ENCODE results near the gene DCDC2B. TPM values are rescaled to one million over a fixed set of nuclear protein-coding genes. Genes with fewer than 3 reads are reported as not detected.

Gene DCDC2B
- total and polyA plus RNA-seq, 2 of the 13 experiments (the other 11 are each of a cell fraction or from before 2014, with no cell fraction given) = not detected

DNA sequence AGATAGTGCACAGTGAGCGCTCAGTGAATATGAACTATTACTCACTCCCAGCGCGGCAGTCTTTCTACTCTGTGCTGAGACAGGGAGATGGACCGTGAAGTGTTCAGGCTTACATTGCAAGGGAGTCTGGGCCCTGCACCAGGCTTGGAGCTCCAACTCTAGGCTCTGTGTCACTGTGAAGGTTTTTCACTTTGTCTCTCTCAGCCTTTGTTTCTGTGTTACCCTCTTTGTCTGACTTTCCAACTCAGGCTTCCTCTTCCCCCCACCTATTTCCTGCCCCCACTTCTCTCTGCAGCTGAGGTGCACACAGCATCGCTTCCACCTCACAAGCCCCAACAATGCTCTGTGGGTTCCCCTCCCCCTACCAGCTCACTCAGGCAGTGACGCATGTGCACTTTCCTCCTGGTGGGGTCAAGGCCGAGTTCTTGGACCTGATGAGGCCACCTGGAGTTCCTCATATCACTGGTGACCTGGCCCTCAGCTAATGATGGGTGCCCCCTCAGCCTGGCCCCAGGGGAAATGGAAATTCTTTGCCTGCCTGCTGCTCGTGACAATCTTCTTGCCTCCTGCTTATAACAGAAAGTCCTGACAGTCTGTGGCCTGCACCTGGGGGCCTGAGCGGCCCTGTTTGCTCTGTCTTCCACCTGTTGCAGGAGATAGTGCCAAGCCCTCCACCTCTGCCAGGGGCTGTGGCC is 41.1 kb downstream of the DCDC2B start (continued):
- TF ChIP-seq, protein P1, sequence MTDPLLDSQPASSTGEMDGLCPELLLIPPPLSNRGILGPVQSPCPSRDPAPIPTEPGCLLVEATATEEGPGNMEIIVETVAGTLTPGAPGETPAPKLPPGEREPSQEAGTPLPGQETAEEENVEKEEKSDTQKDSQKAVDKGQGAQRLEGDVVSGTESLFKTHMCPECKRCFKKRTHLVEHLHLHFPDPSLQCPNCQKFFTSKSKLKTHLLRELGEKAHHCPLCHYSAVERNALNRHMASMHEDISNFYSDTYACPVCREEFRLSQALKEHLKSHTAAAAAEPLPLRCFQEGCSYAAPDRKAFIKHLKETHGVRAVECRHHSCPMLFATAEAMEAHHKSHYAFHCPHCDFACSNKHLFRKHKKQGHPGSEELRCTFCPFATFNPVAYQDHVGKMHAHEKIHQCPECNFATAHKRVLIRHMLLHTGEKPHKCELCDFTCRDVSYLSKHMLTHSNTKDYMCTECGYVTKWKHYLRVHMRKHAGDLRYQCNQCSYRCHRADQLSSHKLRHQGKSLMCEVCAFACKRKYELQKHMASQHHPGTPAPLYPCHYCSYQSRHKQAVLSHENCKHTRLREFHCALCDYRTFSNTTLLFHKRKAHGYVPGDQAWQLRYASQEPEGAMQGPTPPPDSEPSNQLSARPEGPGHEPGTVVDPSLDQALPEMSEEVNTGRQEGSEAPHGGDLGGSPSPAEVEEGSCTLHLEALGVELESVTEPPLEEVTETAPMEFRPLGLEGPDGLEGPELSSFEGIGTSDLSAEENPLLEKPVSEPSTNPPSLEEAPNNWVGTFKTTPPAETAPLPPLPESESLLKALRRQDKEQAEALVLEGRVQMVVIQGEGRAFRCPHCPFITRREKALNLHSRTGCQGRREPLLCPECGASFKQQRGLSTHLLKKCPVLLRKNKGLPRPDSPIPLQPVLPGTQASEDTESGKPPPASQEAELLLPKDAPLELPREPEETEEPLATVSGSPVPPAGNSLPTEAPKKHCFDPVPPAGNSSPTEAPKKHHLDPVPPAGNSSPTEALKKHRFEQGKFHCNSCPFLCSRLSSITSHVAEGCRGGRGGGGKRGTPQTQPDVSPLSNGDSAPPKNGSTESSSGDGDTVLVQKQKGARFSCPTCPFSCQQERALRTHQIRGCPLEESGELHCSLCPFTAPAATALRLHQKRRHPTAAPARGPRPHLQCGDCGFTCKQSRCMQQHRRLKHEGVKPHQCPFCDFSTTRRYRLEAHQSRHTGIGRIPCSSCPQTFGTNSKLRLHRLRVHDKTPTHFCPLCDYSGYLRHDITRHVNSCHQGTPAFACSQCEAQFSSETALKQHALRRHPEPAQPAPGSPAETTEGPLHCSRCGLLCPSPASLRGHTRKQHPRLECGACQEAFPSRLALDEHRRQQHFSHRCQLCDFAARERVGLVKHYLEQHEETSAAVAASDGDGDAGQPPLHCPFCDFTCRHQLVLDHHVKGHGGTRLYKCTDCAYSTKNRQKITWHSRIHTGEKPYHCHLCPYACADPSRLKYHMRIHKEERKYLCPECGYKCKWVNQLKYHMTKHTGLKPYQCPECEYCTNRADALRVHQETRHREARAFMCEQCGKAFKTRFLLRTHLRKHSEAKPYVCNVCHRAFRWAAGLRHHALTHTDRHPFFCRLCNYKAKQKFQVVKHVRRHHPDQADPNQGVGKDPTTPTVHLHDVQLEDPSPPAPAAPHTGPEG (CRISPR knock-in tag; IDR thresholded peaks at IDR 0.05) = no peak; the same call in 1 of the 2 replicates
- TF ChIP-seq KDM1A (CRISPR knock-in tag; IDR thresholded peaks at IDR 0.05) = no peak; the same call in 1 of the 2 replicates
- TF ChIP-seq ZNF333 (CRISPR knock-in tag; IDR thresholded peaks at IDR 0.05; ENCODE audit: borderline replicate concordance) = no peak
- TF ChIP-seq ARHGAP35 (CRISPR knock-in tag; IDR thresholded peaks at IDR 0.05; ENCODE audit: borderline replicate concordance) = peak; percentile 88; the same call in 1 of the 2 replicates
- TF ChIP-seq, protein P2, sequence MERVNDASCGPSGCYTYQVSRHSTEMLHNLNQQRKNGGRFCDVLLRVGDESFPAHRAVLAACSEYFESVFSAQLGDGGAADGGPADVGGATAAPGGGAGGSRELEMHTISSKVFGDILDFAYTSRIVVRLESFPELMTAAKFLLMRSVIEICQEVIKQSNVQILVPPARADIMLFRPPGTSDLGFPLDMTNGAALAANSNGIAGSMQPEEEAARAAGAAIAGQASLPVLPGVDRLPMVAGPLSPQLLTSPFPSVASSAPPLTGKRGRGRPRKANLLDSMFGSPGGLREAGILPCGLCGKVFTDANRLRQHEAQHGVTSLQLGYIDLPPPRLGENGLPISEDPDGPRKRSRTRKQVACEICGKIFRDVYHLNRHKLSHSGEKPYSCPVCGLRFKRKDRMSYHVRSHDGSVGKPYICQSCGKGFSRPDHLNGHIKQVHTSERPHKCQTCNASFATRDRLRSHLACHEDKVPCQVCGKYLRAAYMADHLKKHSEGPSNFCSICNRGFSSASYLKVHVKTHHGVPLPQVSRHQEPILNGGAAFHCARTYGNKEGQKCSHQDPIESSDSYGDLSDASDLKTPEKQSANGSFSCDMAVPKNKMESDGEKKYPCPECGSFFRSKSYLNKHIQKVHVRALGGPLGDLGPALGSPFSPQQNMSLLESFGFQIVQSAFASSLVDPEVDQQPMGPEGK (CRISPR knock-in tag; IDR thresholded peaks at IDR 0.05) = peak; percentile 90
- TF ChIP-seq ZNF766 (CRISPR knock-in tag; IDR thresholded peaks at IDR 0.05; ENCODE audit: borderline replicate concordance) = 0 out of 2 replicates have a peak, but pooled peaks have one; percentile 35
- TF ChIP-seq, protein P3, sequence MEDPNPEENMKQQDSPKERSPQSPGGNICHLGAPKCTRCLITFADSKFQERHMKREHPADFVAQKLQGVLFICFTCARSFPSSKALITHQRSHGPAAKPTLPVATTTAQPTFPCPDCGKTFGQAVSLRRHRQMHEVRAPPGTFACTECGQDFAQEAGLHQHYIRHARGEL (CRISPR knock-in tag; IDR thresholded peaks at IDR 0.05) = no peak
- peak; percentile 62; the same call in 1 of the 2 replicates for TF ChIP-seq ZKSCAN5 (CRISPR knock-in tag; IDR thresholded peaks at IDR 0.05)
- TF ChIP-seq, protein P4, sequence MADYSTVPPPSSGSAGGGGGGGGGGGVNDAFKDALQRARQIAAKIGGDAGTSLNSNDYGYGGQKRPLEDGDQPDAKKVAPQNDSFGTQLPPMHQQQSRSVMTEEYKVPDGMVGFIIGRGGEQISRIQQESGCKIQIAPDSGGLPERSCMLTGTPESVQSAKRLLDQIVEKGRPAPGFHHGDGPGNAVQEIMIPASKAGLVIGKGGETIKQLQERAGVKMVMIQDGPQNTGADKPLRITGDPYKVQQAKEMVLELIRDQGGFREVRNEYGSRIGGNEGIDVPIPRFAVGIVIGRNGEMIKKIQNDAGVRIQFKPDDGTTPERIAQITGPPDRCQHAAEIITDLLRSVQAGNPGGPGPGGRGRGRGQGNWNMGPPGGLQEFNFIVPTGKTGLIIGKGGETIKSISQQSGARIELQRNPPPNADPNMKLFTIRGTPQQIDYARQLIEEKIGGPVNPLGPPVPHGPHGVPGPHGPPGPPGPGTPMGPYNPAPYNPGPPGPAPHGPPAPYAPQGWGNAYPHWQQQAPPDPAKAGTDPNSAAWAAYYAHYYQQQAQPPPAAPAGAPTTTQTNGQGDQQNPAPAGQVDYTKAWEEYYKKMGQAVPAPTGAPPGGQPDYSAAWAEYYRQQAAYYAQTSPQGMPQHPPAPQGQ (CRISPR knock-in tag; IDR thresholded peaks at IDR 0.05; ENCODE audit: borderline replicate concordance) = 0 out of 2 replicates have a peak, but pooled peaks have one; percentile 42
- TF ChIP-seq, protein P5, sequence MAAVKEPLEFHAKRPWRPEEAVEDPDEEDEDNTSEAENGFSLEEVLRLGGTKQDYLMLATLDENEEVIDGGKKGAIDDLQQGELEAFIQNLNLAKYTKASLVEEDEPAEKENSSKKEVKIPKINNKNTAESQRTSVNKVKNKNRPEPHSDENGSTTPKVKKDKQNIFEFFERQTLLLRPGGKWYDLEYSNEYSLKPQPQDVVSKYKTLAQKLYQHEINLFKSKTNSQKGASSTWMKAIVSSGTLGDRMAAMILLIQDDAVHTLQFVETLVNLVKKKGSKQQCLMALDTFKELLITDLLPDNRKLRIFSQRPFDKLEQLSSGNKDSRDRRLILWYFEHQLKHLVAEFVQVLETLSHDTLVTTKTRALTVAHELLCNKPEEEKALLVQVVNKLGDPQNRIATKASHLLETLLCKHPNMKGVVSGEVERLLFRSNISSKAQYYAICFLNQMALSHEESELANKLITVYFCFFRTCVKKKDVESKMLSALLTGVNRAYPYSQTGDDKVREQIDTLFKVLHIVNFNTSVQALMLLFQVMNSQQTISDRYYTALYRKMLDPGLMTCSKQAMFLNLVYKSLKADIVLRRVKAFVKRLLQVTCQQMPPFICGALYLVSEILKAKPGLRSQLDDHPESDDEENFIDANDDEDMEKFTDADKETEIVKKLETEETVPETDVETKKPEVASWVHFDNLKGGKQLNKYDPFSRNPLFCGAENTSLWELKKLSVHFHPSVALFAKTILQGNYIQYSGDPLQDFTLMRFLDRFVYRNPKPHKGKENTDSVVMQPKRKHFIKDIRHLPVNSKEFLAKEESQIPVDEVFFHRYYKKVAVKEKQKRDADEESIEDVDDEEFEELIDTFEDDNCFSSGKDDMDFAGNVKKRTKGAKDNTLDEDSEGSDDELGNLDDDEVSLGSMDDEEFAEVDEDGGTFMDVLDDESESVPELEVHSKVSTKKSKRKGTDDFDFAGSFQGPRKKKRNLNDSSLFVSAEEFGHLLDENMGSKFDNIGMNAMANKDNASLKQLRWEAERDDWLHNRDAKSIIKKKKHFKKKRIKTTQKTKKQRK (IDR thresholded peaks at IDR 0.05; ENCODE audit: low read length) = no peak
- TF ChIP-seq, protein P6, sequence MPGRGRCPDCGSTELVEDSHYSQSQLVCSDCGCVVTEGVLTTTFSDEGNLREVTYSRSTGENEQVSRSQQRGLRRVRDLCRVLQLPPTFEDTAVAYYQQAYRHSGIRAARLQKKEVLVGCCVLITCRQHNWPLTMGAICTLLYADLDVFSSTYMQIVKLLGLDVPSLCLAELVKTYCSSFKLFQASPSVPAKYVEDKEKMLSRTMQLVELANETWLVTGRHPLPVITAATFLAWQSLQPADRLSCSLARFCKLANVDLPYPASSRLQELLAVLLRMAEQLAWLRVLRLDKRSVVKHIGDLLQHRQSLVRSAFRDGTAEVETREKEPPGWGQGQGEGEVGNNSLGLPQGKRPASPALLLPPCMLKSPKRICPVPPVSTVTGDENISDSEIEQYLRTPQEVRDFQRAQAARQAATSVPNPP (CRISPR knock-in tag; IDR thresholded peaks at IDR 0.05) = 0 out of 2 replicates have a peak, but pooled peaks have one; percentile 39
